ENCODE measurements around the gene CDH13.

Gene CDH13

GRCh38 chr16:83010776-83011720 is 384.3 kb downstream of the CDH13 start:
- DNase-seq: no peak

- DNase-seq: no peak
Observed at GRCh38 chr16:83011939-83012338, 385.2 kb downstream of the CDH13 start.

GRCh38 chr16:83013071-83013470 is 386.3 kb downstream of the CDH13 start:
- DNase-seq: no peak

- DNase-seq: no peak
Observed at GRCh38 chr16:83019963-83020362, 393.2 kb downstream of the CDH13 start.

- DNase-seq: no peak
Observed at GRCh38 chr16:83021045-83021444, 394.3 kb downstream of the CDH13 start.

GRCh38 chr16:83021746-83022145 is 395.0 kb downstream of the CDH13 start:
- no peak for DNase-seq

GRCh38 chr16:83023011-83023410 is 396.2 kb downstream of the CDH13 start:
- no peak for DNase-seq

- DNase-seq: no peak
Observed at GRCh38 chr16:83023640-83024039, 396.9 kb downstream of the CDH13 start.

GRCh38 chr16:83027973-83028372 is 401.2 kb downstream of the CDH13 start:
- no peak for DNase-seq

GRCh38 chr16:83029467-83029866 is 402.7 kb downstream of the CDH13 start:
- no peak for DNase-seq

- no peak for DNase-seq
Observed at GRCh38 chr16:83031524-83031923, 404.8 kb downstream of the CDH13 start.

GRCh38 chr16:83037102-83037501 is 410.3 kb downstream of the CDH13 start:
- DNase-seq: no peak

- DNase-seq: no peak
Observed at GRCh38 chr16:83037884-83038283, 411.1 kb downstream of the CDH13 start.

- no peak for DNase-seq
Observed at GRCh38 chr16:83040174-83040573, 413.4 kb downstream of the CDH13 start.

- no peak for DNase-seq
Observed at GRCh38 chr16:83044589-83044988, 417.8 kb downstream of the CDH13 start.

- DNase-seq: no peak
Observed at GRCh38 chr16:83045790-83046189, 419.0 kb downstream of the CDH13 start.

- DNase-seq: no peak
Observed at GRCh38 chr16:83046664-83047063, 419.9 kb downstream of the CDH13 start.

- no peak for DNase-seq
Observed at GRCh38 chr16:83051451-83051850, 424.7 kb downstream of the CDH13 start.

GRCh38 chr16:83054283-83054682 is 427.5 kb downstream of the CDH13 start:
- DNase-seq: no peak

GRCh38 chr16:83058376-83058775 is 431.6 kb downstream of the CDH13 start:
- DNase-seq: no peak

- no peak for DNase-seq
Observed at GRCh38 chr16:83059237-83059636, 432.5 kb downstream of the CDH13 start.

- DNase-seq: no peak
Observed at GRCh38 chr16:83066011-83066410, 439.2 kb downstream of the CDH13 start.

GRCh38 chr16:83066881-83067280 is 440.1 kb downstream of the CDH13 start:
- no peak for DNase-seq

GRCh38 chr16:83068686-83069085 is 441.9 kb downstream of the CDH13 start:
- DNase-seq: no peak
